ENCODE data around the gene ZMYND11.

DNA sequence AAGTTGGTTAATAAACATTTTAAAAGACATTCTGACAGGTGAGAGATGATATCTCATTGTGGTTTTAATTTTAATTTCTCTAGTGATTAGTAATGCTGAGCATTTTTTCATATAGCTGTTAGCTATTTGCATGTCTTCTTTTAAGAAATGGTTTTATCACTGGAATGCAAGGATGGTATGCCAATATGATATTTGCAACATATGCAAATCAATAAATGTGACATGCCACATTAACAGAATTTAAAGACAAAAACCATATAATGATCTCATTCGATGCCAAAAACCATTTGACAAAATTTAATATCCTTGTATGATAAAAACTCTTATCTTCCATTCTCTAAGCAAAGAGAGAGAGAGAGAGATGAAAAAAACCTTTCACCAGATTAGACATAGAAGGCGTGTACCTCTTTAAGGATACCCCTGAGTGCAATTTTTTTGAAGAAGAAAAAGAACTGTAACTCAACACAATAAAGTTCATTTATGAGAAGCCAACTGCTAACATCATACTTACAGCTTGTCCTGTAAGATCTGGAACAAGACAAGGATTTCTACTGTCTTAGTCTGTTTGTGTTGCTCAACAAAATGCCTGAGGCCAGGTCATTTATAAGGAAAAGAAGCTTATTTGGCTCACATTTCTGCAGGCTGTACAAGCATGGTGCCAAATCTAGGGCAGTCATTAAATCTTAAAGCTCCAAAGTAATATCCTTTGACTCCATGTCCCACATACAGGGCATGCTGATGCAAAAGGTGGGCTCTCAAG lies 39.7 kb upstream of the ZMYND11 start:
- TF ChIP-seq POLR2AphosphoS5 (IDR thresholded peaks at IDR 0.05; ENCODE audit: low read depth, low read length) (no peak), POLR2A (IDR thresholded peaks at IDR 0.05; ENCODE audit: low read depth, low read length) (no peak)

All from GM12892 (cell line).